MCF 10A (cell line): ENCODE data around the gene ARL6IP5. TPM values are rescaled to one million over a fixed set of nuclear protein-coding genes. Genes with fewer than 3 reads are reported as not detected.
A peak's percentile ranks its signal among the peaks of the same experiment; 100 is the strongest.

Experiments
- BruUV-seq: library from RNA; stranded (reverse); fragments of 400-500 nt; replicated peaks from 2 replicates; lab custom pipeline; 2021; lab: Mats Ljungman, UMichigan
- CTCF ChIA-PET: fragments of 300-600 bp; sonication (Branson Sonifier 250); formaldehyde crosslinking; extraction: SDS; loops from one replicate; lab custom pipeline; 2021; ENCODE audit warnings: antibody characterized with exemption, inconsistent platforms; lab: Yijun Ruan, JAX
- POLR2A ChIA-PET: fragments of 300-600, 350-650 bp; sonication (Branson Sonifier 250); formaldehyde crosslinking; extraction: SDS; loops from one replicate; lab custom pipeline; 2020; ENCODE audit warnings: antibody characterized with exemption, inconsistent platforms; lab: Yijun Ruan, JAX
- DNase-seq: peaks from one replicate; pipeline ENCODE4 v3.0.0-alpha.2; 2018; ENCODE audit not compliant: unreplicated experiment
- H3K27ac Mint-ChIP-seq: one replicate; pipeline ENCODE4 v1.8.0; 2022; ENCODE audit warnings: mild to moderate bottlenecking, low read depth, mixed read lengths; ENCODE audit not compliant: unreplicated experiment
- H3K27me3 Mint-ChIP-seq: one replicate; pipeline ENCODE4 v1.8.0; 2022; ENCODE audit warnings: mixed read lengths; ENCODE audit not compliant: insufficient read depth, unreplicated experiment
- H3K36me3 Mint-ChIP-seq: one replicate; pipeline ENCODE4 v1.8.0; 2022; ENCODE audit warnings: mild to moderate bottlenecking, moderate library complexity, mixed read lengths; ENCODE audit not compliant: insufficient read depth, unreplicated experiment
- H3K4me1 Mint-ChIP-seq: one replicate; pipeline ENCODE4 v1.8.0; 2022; ENCODE audit warnings: mixed read lengths; ENCODE audit not compliant: insufficient read depth, unreplicated experiment
- H3K4me3 Mint-ChIP-seq: one replicate; pipeline ENCODE4 v1.8.0; 2022; ENCODE audit warnings: mild to moderate bottlenecking, moderate library complexity, mixed read lengths; ENCODE audit not compliant: unreplicated experiment
- H3K9me3 Mint-ChIP-seq: one replicate; pipeline ENCODE4 v1.8.0; 2022; ENCODE audit warnings: mixed read lengths; ENCODE audit not compliant: unreplicated experiment
- CTCF ChIP-seq: fragments of 200-600 bp; IDR thresholded peaks from one replicate; pipeline ENCODE4 v1.8.0; 2022; ENCODE audit warnings: antibody characterized with exemption, mild to moderate bottlenecking; ENCODE audit not compliant: unreplicated experiment
- intact Hi-C: fragments of 100-400 bp; cut with micrococcal nuclease; formaldehyde crosslinking; loops from 2 replicates; pipeline ENCODE4 v1.14.1; 2022
- microRNA-seq: library from miRNA; unstranded; fragments of <30 nt; microRNA quantifications from one replicate; pipeline ENCODE4 v1.2.0, GENCODE V29; 2022
- total RNA-seq: library from RNA; stranded (reverse); gene quantifications from 2 replicates; pipeline ENCODE4 v1.2.3, GENCODE V29; 2022

ARL6IP5 gene
- total RNA-seq, 1 experiment from 2014 or later: 50.0 TPM

DNA sequence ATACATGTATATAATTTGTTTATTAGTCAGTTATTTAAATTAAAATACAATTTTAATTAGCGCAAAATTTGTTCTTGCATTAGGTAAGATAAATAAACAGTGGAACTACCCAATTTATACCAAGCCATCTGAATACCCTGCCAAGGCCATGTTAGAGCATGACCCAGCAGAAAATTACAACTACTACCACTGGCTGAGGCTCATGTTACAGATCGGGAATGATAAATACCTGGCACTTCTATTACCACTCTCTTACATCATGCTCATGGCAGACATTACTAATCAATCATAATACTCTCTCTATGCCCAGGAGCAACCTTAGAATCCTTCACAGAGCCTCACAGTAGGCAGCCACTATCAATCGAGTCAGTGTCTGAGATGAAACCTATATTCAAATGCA, 58.9 kb downstream of the ARL6IP5 start:
- no TSS peak for BruUV-seq
- H3K36me3 Mint-ChIP-seq: no peaks in the 10 kb centered on the region
- peaks cover 18% of the 10 kb centered on the region for H3K4me1 Mint-ChIP-seq
- CTCF ChIA-PET: interaction anchor here (1.2 to 1.9 kb wide), 2 partner anchors 23 to 64 kb away, joined by 5 to 12 read pairs; no protein-coding TSS in a partner anchor
- DNase-seq: peak; percentile 65
- no peaks in the 10 kb centered on the region for H3K27me3 Mint-ChIP-seq
- no peak for TF ChIP-seq CTCF
- H3K27ac Mint-ChIP-seq: no peak overlapping the region
- intact Hi-C loops: no loop called here
- no peak overlapping the region for H3K4me3 Mint-ChIP-seq
- POLR2A ChIA-PET: no interaction called here
- no peaks in the 10 kb centered on the region for H3K9me3 Mint-ChIP-seq

GRCh38 chr3:69144631-69145245, 60.0 kb downstream of the ARL6IP5 start:
- H3K9me3 Mint-ChIP-seq: no peaks in the 10 kb centered on the region
- no TSS peak for BruUV-seq

DNA sequence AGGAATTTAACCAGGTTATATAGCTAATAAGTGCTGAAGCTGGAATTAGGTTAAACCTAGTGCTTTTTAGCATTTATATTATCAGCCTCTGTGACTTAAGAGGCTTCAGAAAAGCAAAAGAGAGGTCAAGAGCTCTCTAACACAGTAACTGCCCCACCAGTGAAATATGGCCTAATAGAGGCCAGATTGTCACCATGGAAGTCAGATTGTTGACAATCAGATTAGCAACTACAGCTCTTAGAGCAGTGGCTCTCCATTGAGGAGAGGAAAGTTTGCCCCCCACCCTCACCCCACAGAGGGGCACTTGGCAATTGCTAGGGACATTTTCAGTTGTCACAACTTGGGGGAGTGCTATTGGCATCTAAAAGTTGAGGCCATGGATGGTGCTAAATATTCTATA, 61.0 kb downstream of the ARL6IP5 start:
- intact Hi-C loops: no loop called here
- no peak for TF ChIP-seq CTCF
- POLR2A ChIA-PET: no interaction called here
- Mint-ChIP-seq H3K9me3 (no peaks in the 10 kb centered on the region), H3K36me3 (no peaks in the 10 kb centered on the region), H3K27me3 (no peaks in the 10 kb centered on the region), H3K4me3 (no peak overlapping the region), H3K27ac (no peak overlapping the region), H3K4me1 (peaks cover 18% of the 10 kb centered on the region)
- BruUV-seq: no TSS peak
- CTCF ChIA-PET: interaction anchor here (0.6 to 1.9 kb wide), 7 partner anchors 15 to 526 kb away, joined by 3 to 12 read pairs (median 3); no protein-coding TSS in a partner anchor
- DNase-seq: no peak

More at GRCh38 chr3:69144631-69145245, 60.0 kb downstream of the ARL6IP5 start:
- TF ChIP-seq CTCF: no peak
- no peak overlapping the region for H3K4me3 Mint-ChIP-seq
- H3K27ac Mint-ChIP-seq: no peak overlapping the region
- no peak for DNase-seq
- peaks cover 18% of the 10 kb centered on the region for H3K4me1 Mint-ChIP-seq
- H3K27me3 Mint-ChIP-seq: no peaks in the 10 kb centered on the region
- intact Hi-C loops: no loop called here
- no peaks in the 10 kb centered on the region for H3K36me3 Mint-ChIP-seq
- ChIA-PET POLR2A (no interaction called here), CTCF (interaction anchor here (0.6 to 1.9 kb wide), 7 partner anchors 16 to 527 kb away, joined by 3 to 12 read pairs (median 5); no protein-coding TSS in a partner anchor)

DNA sequence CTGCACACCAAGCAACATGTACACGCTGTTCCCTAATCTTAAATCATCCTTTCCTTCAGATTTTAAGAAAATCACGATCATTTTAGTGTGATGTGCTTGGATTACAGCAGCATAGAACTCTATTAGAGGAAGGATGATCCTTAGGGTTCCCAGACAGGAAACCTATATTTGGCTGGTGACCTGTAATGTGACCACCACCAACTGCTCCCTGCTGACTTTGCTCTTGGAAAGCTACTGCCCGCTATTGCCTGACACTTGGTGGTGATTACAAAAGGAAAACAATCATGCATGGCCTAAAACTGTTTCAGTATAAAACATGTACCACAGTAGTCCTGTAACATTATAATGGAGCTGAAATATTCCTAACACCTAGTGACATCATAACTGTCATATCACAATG, 64.8 kb downstream of the ARL6IP5 start:
- Mint-ChIP-seq H3K9me3 (no peaks in the 10 kb centered on the region), H3K36me3 (no peaks in the 10 kb centered on the region), H3K27ac (no peak overlapping the region), H3K27me3 (peaks cover 16% of the 10 kb centered on the region), H3K4me3 (no peak overlapping the region), H3K4me1 (peaks cover 2% of the 10 kb centered on the region)
- no peak for DNase-seq
- intact Hi-C loops: no loop called here
- ChIA-PET POLR2A (no interaction called here), CTCF (interaction anchor here (0.8 to 2.3 kb wide), 4 partner anchors 12 to 278 kb away, joined by 3 to 13 read pairs (median 4); no protein-coding TSS in a partner anchor)
- no TSS peak for BruUV-seq
- no peak for TF ChIP-seq CTCF

Small RNA genes within 50 kb of the gene (microRNA-seq; reads per million reads assigned to microRNA genes)
- gene MIR3136: 1.6 reads per million, percentile 10 among the genes with 10 or more reads in this experiment

Other genes with a start within 250 kb of the ARL6IP5 start
- not detected in 2 replicates for gene TAFA4, start 152.4 kb upstream of the ARL6IP5 start, total RNA-seq
- gene EOGT, start 71.3 kb upstream of the ARL6IP5 start, total RNA-seq: 40.9 and 41.7 TPM in 2 replicates
- 50.2 and 52.4 TPM in 2 replicates for gene TMF1, start 32.6 kb upstream of the ARL6IP5 start, total RNA-seq
- gene UBA3, start 4.6 kb upstream of the ARL6IP5 start, total RNA-seq: 41.1 and 57.8 TPM in 2 replicates
- not detected in 2 replicates for gene LMOD3, start 37.7 kb downstream of the ARL6IP5 start, total RNA-seq